ENCODE measurements around the gene NDUFS8. TPM values are rescaled to one million over a fixed set of nuclear protein-coding genes. Genes with fewer than 3 reads are reported as not detected.

Gene NDUFS8
- total RNA-seq, 1 donor from 2014 or later, result 144 TPM

GRCh38 chr11:68039526-68040086 lies 9.1 kb downstream of the NDUFS8 start:
- peaks cover 3% of the 10 kb centered on the region for H3K36me3 Mint-ChIP-seq (ENCODE audit: low read depth, unreplicated experiment)
- no peak for DNase-seq (ENCODE audit: low spot score)
- peak overlapping the region; percentile 83 for H3K4me3 Mint-ChIP-seq (ENCODE audit: unreplicated experiment)
- TF ChIP-seq CTCF (IDR thresholded peaks at IDR 0.05; ENCODE audit: unreplicated experiment), result no peak
- peaks cover 16% of the 10 kb centered on the region for H3K4me1 Mint-ChIP-seq (ENCODE audit: unreplicated experiment)
- H3K9me3 Mint-ChIP-seq (ENCODE audit: unreplicated experiment), result no peaks in the 10 kb centered on the region
- peaks cover 7% of the 10 kb centered on the region for H3K27me3 Mint-ChIP-seq (ENCODE audit: unreplicated experiment)
- peak overlapping the region; percentile 80 for H3K27ac Mint-ChIP-seq (ENCODE audit: unreplicated experiment)

GRCh38 chr11:68040101-68040956 lies 9.8 kb downstream of the NDUFS8 start:
- no peaks in the 10 kb centered on the region for H3K9me3 Mint-ChIP-seq (ENCODE audit: unreplicated experiment)
- DNase-seq (ENCODE audit: low spot score), result peak; percentile 53
- H3K4me3 Mint-ChIP-seq (ENCODE audit: unreplicated experiment), result peak overlapping the region; percentile 83
- no peak for TF ChIP-seq CTCF (IDR thresholded peaks at IDR 0.05; ENCODE audit: unreplicated experiment)
- H3K27me3 Mint-ChIP-seq (ENCODE audit: unreplicated experiment), result peaks cover 9% of the 10 kb centered on the region
- H3K4me1 Mint-ChIP-seq (ENCODE audit: unreplicated experiment), result peaks cover 16% of the 10 kb centered on the region
- H3K36me3 Mint-ChIP-seq (ENCODE audit: low read depth, unreplicated experiment), result peaks cover 3% of the 10 kb centered on the region
- peak overlapping the region; percentile 80 for H3K27ac Mint-ChIP-seq (ENCODE audit: unreplicated experiment)

- no peak for DNase-seq (ENCODE audit: low spot score)
- Mint-ChIP-seq H3K4me3 (ENCODE audit: unreplicated experiment) (no peak overlapping the region), H3K36me3 (ENCODE audit: low read depth, unreplicated experiment) (peaks cover 3% of the 10 kb centered on the region), H3K4me1 (ENCODE audit: unreplicated experiment) (peaks cover 16% of the 10 kb centered on the region), H3K27me3 (ENCODE audit: unreplicated experiment) (peaks cover 9% of the 10 kb centered on the region), H3K9me3 (ENCODE audit: unreplicated experiment) (no peaks in the 10 kb centered on the region), H3K27ac (ENCODE audit: unreplicated experiment) (no peak overlapping the region)
- no peak for TF ChIP-seq CTCF (IDR thresholded peaks at IDR 0.05; ENCODE audit: unreplicated experiment)
Measured at GRCh38 chr11:68040957-68041591, 10.6 kb downstream of the NDUFS8 start.

- DNase-seq (ENCODE audit: low spot score), result no peak
- Mint-ChIP-seq H3K9me3 (ENCODE audit: unreplicated experiment) (no peaks in the 10 kb centered on the region), H3K27me3 (ENCODE audit: unreplicated experiment) (peaks cover 9% of the 10 kb centered on the region), H3K4me1 (ENCODE audit: unreplicated experiment) (peaks cover 16% of the 10 kb centered on the region), H3K36me3 (ENCODE audit: low read depth, unreplicated experiment) (peaks cover 3% of the 10 kb centered on the region), H3K27ac (ENCODE audit: unreplicated experiment) (peak overlapping the region; percentile 67), H3K4me3 (ENCODE audit: unreplicated experiment) (peak overlapping the region; percentile 70)
- TF ChIP-seq CTCF (IDR thresholded peaks at IDR 0.05; ENCODE audit: unreplicated experiment), result no peak
Measured at GRCh38 chr11:68041617-68042218, 11.2 kb downstream of the NDUFS8 start.

Data from endothelial cell (in vitro differentiated cells).